HG02678 (cell line): Measurements from ENCODE around the gene C2CD2.
A peak's percentile ranks its signal among the peaks of the same experiment; 100 is the strongest.

Experiments
- ATAC-seq: cut with Tn5 transposase; IDR thresholded peaks from one replicate; pipeline ENCODE4 v1.9.1; 2021; ENCODE audit warnings: mild to moderate bottlenecking, moderate library complexity; ENCODE audit not compliant: unreplicated experiment

C2CD2 gene

GRCh38 chr21:41892726-41893125 lies 61.1 kb downstream of the C2CD2 start:
- ATAC-seq: no peak

GRCh38 chr21:41891132-41891531 lies 62.7 kb downstream of the C2CD2 start:
- no peak for ATAC-seq

GRCh38 chr21:41890355-41890754 lies 63.5 kb downstream of the C2CD2 start:
- no peak for ATAC-seq

- no peak for ATAC-seq
Observed at GRCh38 chr21:41888749-41889376, 65.0 kb downstream of the C2CD2 start.

GRCh38 chr21:41887667-41888066 lies 66.2 kb downstream of the C2CD2 start:
- no peak for ATAC-seq

GRCh38 chr21:41886328-41886727 lies 67.5 kb downstream of the C2CD2 start:
- ATAC-seq: no peak

- no peak for ATAC-seq
Observed at GRCh38 chr21:41885341-41886024, 68.3 kb downstream of the C2CD2 start.

- no peak for ATAC-seq
Observed at GRCh38 chr21:41884501-41885030, 69.3 kb downstream of the C2CD2 start.

- ATAC-seq: no peak
Observed at GRCh38 chr21:41883582-41883981, 70.2 kb downstream of the C2CD2 start.

GRCh38 chr21:41881051-41881450 lies 72.8 kb downstream of the C2CD2 start:
- ATAC-seq: no peak

GRCh38 chr21:41880153-41880552 lies 73.7 kb downstream of the C2CD2 start:
- no peak for ATAC-seq

- ATAC-seq: peak; percentile 62
Observed at GRCh38 chr21:41879190-41879998, 74.4 kb downstream of the C2CD2 start, which contains the start of gene PRDM15. TSS of gene PRDM15 (minus strand) at chr21:41879344. CDS start at chr21:41860363, 18,981 bp downstream.

GRCh38 chr21:41878831-41879189 lies 75.0 kb downstream of the C2CD2 start:
- peak; percentile 73 for ATAC-seq

GRCh38 chr21:41877901-41878830 lies 75.7 kb downstream of the C2CD2 start:
- ATAC-seq: peak; percentile 33

- no peak for ATAC-seq
Observed at GRCh38 chr21:41876928-41877652, 76.7 kb downstream of the C2CD2 start.

- ATAC-seq: no peak
Observed at GRCh38 chr21:41876396-41876795, 77.4 kb downstream of the C2CD2 start.

GRCh38 chr21:41875086-41875485 lies 78.7 kb downstream of the C2CD2 start:
- no peak for ATAC-seq

GRCh38 chr21:41874611-41875010 lies 79.2 kb downstream of the C2CD2 start:
- ATAC-seq: no peak

GRCh38 chr21:41873426-41873825 lies 80.4 kb downstream of the C2CD2 start:
- ATAC-seq: no peak

GRCh38 chr21:41873005-41873404 lies 80.8 kb downstream of the C2CD2 start:
- no peak for ATAC-seq
